Karpas-422 (cell line): ENCODE results near the gene NRG3. TPM values are rescaled to one million over a fixed set of nuclear protein-coding genes. Genes with fewer than 3 reads are reported as not detected.

ENCODE experiments used
- DNase-seq: peaks from one replicate; pipeline ENCODE4 v3.0.0-alpha.2; 2015
- H2AFZ ChIP-seq: fragments of 200-600 bp; sonication (generic); 2 replicates; pipeline ENCODE4 v1.6.1; 2014; ENCODE audit warnings: antibody characterized with exemption, low read length, mixed read lengths
- H3K27ac ChIP-seq: fragments of 200-600 bp; sonication (generic); 2 replicates; pipeline ENCODE4 v1.5.1; 2014; ENCODE audit warnings: mild to moderate bottlenecking, low read length, moderate library complexity
- H3K27me3 ChIP-seq: fragments of 200-600 bp; sonication (generic); 2 replicates; pipeline ENCODE4 v1.6.1; 2014; ENCODE audit warnings: low read length, mixed read lengths
- H3K36me3 ChIP-seq: fragments of 200-600 bp; sonication (generic); 2 replicates; pipeline ENCODE4 v1.6.1; 2014; ENCODE audit warnings: low read length, mixed read lengths; ENCODE audit not compliant: insufficient read depth
- H3K4me1 ChIP-seq: fragments of 200-600 bp; sonication (generic); 2 replicates; pipeline ENCODE4 v1.6.1; 2014; ENCODE audit warnings: mild to moderate bottlenecking, low read length, mixed read lengths
- H3K4me2 ChIP-seq: fragments of 200-600 bp; sonication (generic); 2 replicates; pipeline ENCODE4 v1.6.1; 2014; ENCODE audit warnings: low read length, low read depth, mild to moderate bottlenecking; ENCODE audit not compliant: poor library complexity, severe bottlenecking
- H3K4me3 ChIP-seq: fragments of 200-600 bp; sonication (generic); 2 replicates; pipeline ENCODE4 v1.5.1; 2014; ENCODE audit warnings: mild to moderate bottlenecking, antibody characterized with exemption, low read length, mixed read lengths
- H3K79me2 ChIP-seq: fragments of 200-600 bp; sonication (generic); 2 replicates; pipeline ENCODE4 v1.6.1; 2014; ENCODE audit warnings: mild to moderate bottlenecking, low read length, mixed read lengths
- H3K9ac ChIP-seq: fragments of 200-600 bp; sonication (generic); 2 replicates; pipeline ENCODE4 v1.6.0; 2014; ENCODE audit warnings: low read length
- H3K9me2 ChIP-seq: fragments of 200-600 bp; sonication (generic), shearing (Covaris generic); replicated peaks from 2 replicates; pipeline ENCODE4 v1.6.0; 2014; ENCODE audit warnings: mild to moderate bottlenecking, low read length, moderate library complexity; ENCODE audit not compliant: insufficient read depth
- H3K9me3 ChIP-seq: fragments of 300-700, 200-600 bp; sonication (generic); 2 replicates; pipeline ENCODE4 v1.6.1; 2014; ENCODE audit warnings: low read length, mixed read lengths
- H4K20me1 ChIP-seq: fragments of 200-600 bp; sonication (generic); 2 replicates; pipeline ENCODE4 v1.6.1; 2014; ENCODE audit warnings: mild to moderate bottlenecking, antibody characterized with exemption, low read length, low read depth; ENCODE audit not compliant: insufficient read depth
- total RNA-seq: library from RNA; depleted of rRNA; stranded (reverse); fragments of >200 nt; shearing (Covaris generic); gene quantifications from 2 replicates; pipeline ENCODE4 v1.2.3, GENCODE V29; 2014; ENCODE audit warnings: low replicate concordance

Gene NRG3
- total RNA-seq, 1 experiment from 2014 or later = not detected

- H3K4me1 ChIP-seq = no peaks in the 10 kb centered on the region
- no peaks in the 10 kb centered on the region for H3K79me2 ChIP-seq
- no peaks in the 10 kb centered on the region for H3K36me3 ChIP-seq
- no peak overlapping the region for H2AFZ ChIP-seq
- H3K27ac ChIP-seq = no peak overlapping the region
- H3K27me3 ChIP-seq = no peaks in the 10 kb centered on the region
- H4K20me1 ChIP-seq = no peaks in the 10 kb centered on the region
- H3K9me3 ChIP-seq = no peaks in the 10 kb centered on the region
- H3K9me2 ChIP-seq = no peaks in the 10 kb centered on the region
- no peak for DNase-seq
- H3K4me3 ChIP-seq = no peak overlapping the region
- H3K9ac ChIP-seq = no peak overlapping the region
- H3K4me2 ChIP-seq = no peak overlapping the region
Observed at GRCh38 chr10:81981724-81982123, 106.7 kb downstream of the NRG3 start.

- DNase-seq = no peak
- Histone ChIP-seq H3K27me3 (no peaks in the 10 kb centered on the region), H3K27ac (no peak overlapping the region), H3K9me3 (no peaks in the 10 kb centered on the region), H3K36me3 (no peaks in the 10 kb centered on the region), H3K9ac (no peak overlapping the region), H3K4me1 (no peaks in the 10 kb centered on the region), H3K79me2 (no peaks in the 10 kb centered on the region), H2AFZ (no peak overlapping the region), H3K9me2 (no peaks in the 10 kb centered on the region), H4K20me1 (no peaks in the 10 kb centered on the region), H3K4me2 (no peak overlapping the region), H3K4me3 (no peak overlapping the region)
Observed at GRCh38 chr10:81984428-81984827, 109.4 kb downstream of the NRG3 start.

- no peak overlapping the region for H3K27ac ChIP-seq
- H3K9me2 ChIP-seq = no peaks in the 10 kb centered on the region
- H3K4me1 ChIP-seq = no peaks in the 10 kb centered on the region
- H2AFZ ChIP-seq = no peak overlapping the region
- no peaks in the 10 kb centered on the region for H4K20me1 ChIP-seq
- no peaks in the 10 kb centered on the region for H3K36me3 ChIP-seq
- no peak overlapping the region for H3K9ac ChIP-seq
- no peak for DNase-seq
- H3K9me3 ChIP-seq = no peaks in the 10 kb centered on the region
- H3K4me3 ChIP-seq = no peak overlapping the region
- no peaks in the 10 kb centered on the region for H3K79me2 ChIP-seq
- no peak overlapping the region for H3K4me2 ChIP-seq
- H3K27me3 ChIP-seq = no peaks in the 10 kb centered on the region
Observed at GRCh38 chr10:81995254-81995653, 120.3 kb downstream of the NRG3 start.

GRCh38 chr10:81996927-81997326, 121.9 kb downstream of the NRG3 start:
- H3K36me3 ChIP-seq = no peaks in the 10 kb centered on the region
- no peaks in the 10 kb centered on the region for H3K79me2 ChIP-seq
- H2AFZ ChIP-seq = no peak overlapping the region
- H3K4me2 ChIP-seq = no peak overlapping the region
- H3K9me2 ChIP-seq = no peaks in the 10 kb centered on the region
- no peak overlapping the region for H3K4me3 ChIP-seq
- no peaks in the 10 kb centered on the region for H3K4me1 ChIP-seq
- no peak overlapping the region for H3K9ac ChIP-seq
- H3K27me3 ChIP-seq = no peaks in the 10 kb centered on the region
- H3K9me3 ChIP-seq = no peaks in the 10 kb centered on the region
- H4K20me1 ChIP-seq = no peaks in the 10 kb centered on the region
- DNase-seq = no peak
- H3K27ac ChIP-seq = no peak overlapping the region

GRCh38 chr10:82020999-82021398, 146.0 kb downstream of the NRG3 start:
- H3K9me2 ChIP-seq = no peaks in the 10 kb centered on the region
- H3K4me1 ChIP-seq = no peaks in the 10 kb centered on the region
- H3K9me3 ChIP-seq = no peaks in the 10 kb centered on the region
- no peak overlapping the region for H2AFZ ChIP-seq
- no peak overlapping the region for H3K27ac ChIP-seq
- H3K4me2 ChIP-seq = no peak overlapping the region
- H3K4me3 ChIP-seq = no peak overlapping the region
- H4K20me1 ChIP-seq = no peaks in the 10 kb centered on the region
- no peak overlapping the region for H3K9ac ChIP-seq
- H3K79me2 ChIP-seq = no peaks in the 10 kb centered on the region
- no peaks in the 10 kb centered on the region for H3K36me3 ChIP-seq
- no peaks in the 10 kb centered on the region for H3K27me3 ChIP-seq
- no peak for DNase-seq

- Histone ChIP-seq H3K27ac (no peak overlapping the region), H3K9me3 (no peaks in the 10 kb centered on the region; the same call in 1 of the 2 replicates), H3K9me2 (no peaks in the 10 kb centered on the region), H2AFZ (no peak overlapping the region), H3K27me3 (no peaks in the 10 kb centered on the region), H3K4me2 (no peak overlapping the region), H3K79me2 (no peaks in the 10 kb centered on the region), H3K4me3 (no peak overlapping the region), H4K20me1 (no peaks in the 10 kb centered on the region), H3K36me3 (no peaks in the 10 kb centered on the region), H3K9ac (no peak overlapping the region), H3K4me1 (no peaks in the 10 kb centered on the region)
- DNase-seq = no peak
Observed at GRCh38 chr10:82027711-82028110, 152.7 kb downstream of the NRG3 start.

GRCh38 chr10:82037076-82037475, 162.1 kb downstream of the NRG3 start:
- H4K20me1 ChIP-seq = no peaks in the 10 kb centered on the region
- H3K27me3 ChIP-seq = no peaks in the 10 kb centered on the region
- 0 out of 2 replicates have a peak, but pooled peaks cover 5% of the 10 kb centered on the region for H3K9me3 ChIP-seq
- no peak overlapping the region for H3K9ac ChIP-seq
- H2AFZ ChIP-seq = no peak overlapping the region
- H3K4me3 ChIP-seq = no peak overlapping the region
- H3K27ac ChIP-seq = no peak overlapping the region
- H3K79me2 ChIP-seq = no peaks in the 10 kb centered on the region
- H3K4me1 ChIP-seq = no peaks in the 10 kb centered on the region
- H3K36me3 ChIP-seq = no peaks in the 10 kb centered on the region
- H3K4me2 ChIP-seq = no peak overlapping the region
- no peak for DNase-seq
- no peaks in the 10 kb centered on the region for H3K9me2 ChIP-seq

GRCh38 chr10:82038587-82038986, 163.6 kb downstream of the NRG3 start:
- DNase-seq = no peak
- Histone ChIP-seq H3K4me3 (no peak overlapping the region), H3K4me1 (no peaks in the 10 kb centered on the region), H3K4me2 (no peak overlapping the region), H3K79me2 (no peaks in the 10 kb centered on the region), H2AFZ (no peak overlapping the region), H3K27ac (no peak overlapping the region), H3K27me3 (no peaks in the 10 kb centered on the region), H3K9me3 (0 out of 2 replicates have a peak, but pooled peaks cover 5% of the 10 kb centered on the region), H4K20me1 (no peaks in the 10 kb centered on the region), H3K9me2 (no peaks in the 10 kb centered on the region), H3K9ac (no peak overlapping the region), H3K36me3 (no peaks in the 10 kb centered on the region)

- Histone ChIP-seq H3K4me1 (no peaks in the 10 kb centered on the region), H3K36me3 (no peaks in the 10 kb centered on the region), H3K9me2 (no peaks in the 10 kb centered on the region), H4K20me1 (no peaks in the 10 kb centered on the region), H3K27ac (no peak overlapping the region), H3K27me3 (no peaks in the 10 kb centered on the region), H3K4me3 (no peak overlapping the region), H2AFZ (no peak overlapping the region), H3K4me2 (no peak overlapping the region), H3K9me3 (0 out of 2 replicates have a peak, but pooled peaks cover 5% of the 10 kb centered on the region), H3K79me2 (no peaks in the 10 kb centered on the region), H3K9ac (no peak overlapping the region)
- no peak for DNase-seq
Observed at GRCh38 chr10:82040336-82040735, 165.3 kb downstream of the NRG3 start.
